GM11168 (cell line): ENCODE data around the gene TTLL5.
"Not testable (repeated sequence)": the region's sequence is repeated elsewhere in the genome, so short reads cannot be mapped to it uniquely, and the experiment has no call there.

ENCODE experiments used
- in situ Hi-C: fragments of 300-500 bp; cut with MboI; formaldehyde crosslinking; loops from one replicate; pipeline ENCODE4 v1.12.0; 2022; ENCODE audit warnings: low sequenced_read_pairs; ENCODE audit not compliant: unreplicated experiment

Gene TTLL5

GRCh38 chr14:75695025-75695424, 34.0 kb downstream of the TTLL5 start:
- in situ Hi-C loops = not testable (repeated sequence)

GRCh38 chr14:75697386-75697785, 36.3 kb downstream of the TTLL5 start:
- in situ Hi-C loops = no loop called here

GRCh38 chr14:75697918-75698317, 36.9 kb downstream of the TTLL5 start:
- in situ Hi-C loops = no loop called here

- in situ Hi-C loops = no loop called here
Observed at GRCh38 chr14:75699331-75699730, 38.3 kb downstream of the TTLL5 start.

- in situ Hi-C loops = no loop called here
Observed at GRCh38 chr14:75700295-75700694, 39.2 kb downstream of the TTLL5 start.

GRCh38 chr14:75702122-75702521, 41.1 kb downstream of the TTLL5 start:
- in situ Hi-C loops = no loop called here

- in situ Hi-C loops = no loop called here
Observed at GRCh38 chr14:75702616-75703261, 41.7 kb downstream of the TTLL5 start.

- in situ Hi-C loops = no loop called here
Observed at GRCh38 chr14:75703467-75703866, 42.4 kb downstream of the TTLL5 start.

GRCh38 chr14:75705014-75705413, 44.0 kb downstream of the TTLL5 start:
- in situ Hi-C loops = no loop called here

- in situ Hi-C loops = no loop called here
Observed at GRCh38 chr14:75709207-75709812, 48.3 kb downstream of the TTLL5 start.

GRCh38 chr14:75711105-75711795, 50.2 kb downstream of the TTLL5 start:
- in situ Hi-C loops = loop anchor here (10.0 kb wide), 1 partner anchor 274 kb away; the partner anchor contains the start of genes IFT43 and TGFB3

- in situ Hi-C loops = loop anchor here (10.0 kb wide), 1 partner anchor 273 kb away; the partner anchor contains the start of genes IFT43 and TGFB3
Observed at GRCh38 chr14:75711796-75712211, 50.8 kb downstream of the TTLL5 start.

GRCh38 chr14:75714991-75715390, 53.9 kb downstream of the TTLL5 start:
- in situ Hi-C loops = loop anchor here (10.0 kb wide), 1 partner anchor 270 kb away; the partner anchor contains the start of genes IFT43 and TGFB3

GRCh38 chr14:75715926-75716780, 55.1 kb downstream of the TTLL5 start:
- in situ Hi-C loops = loop anchor here (10.0 kb wide), 1 partner anchor 269 kb away; the partner anchor contains the start of genes IFT43 and TGFB3

GRCh38 chr14:75717729-75718128, 56.7 kb downstream of the TTLL5 start:
- in situ Hi-C loops = loop anchor here (10.0 kb wide), 1 partner anchor 267 kb away; the partner anchor contains the start of genes IFT43 and TGFB3

- in situ Hi-C loops = loop anchor here (10.0 kb wide), 1 partner anchor 267 kb away; the partner anchor contains the start of genes IFT43 and TGFB3
Observed at GRCh38 chr14:75718199-75718598, 57.2 kb downstream of the TTLL5 start.

- in situ Hi-C loops = no loop called here
Observed at GRCh38 chr14:75720116-75720515, 59.1 kb downstream of the TTLL5 start.

- in situ Hi-C loops = no loop called here
Observed at GRCh38 chr14:75720842-75721498, 59.9 kb downstream of the TTLL5 start.

- in situ Hi-C loops = no loop called here
Observed at GRCh38 chr14:75723716-75724115, 62.7 kb downstream of the TTLL5 start.
